ENCODE measurements around the gene DHRS12.

DHRS12 gene

GRCh38 chr13:51781246-51782022 lies 22.5 kb downstream of the DHRS12 start:
- no peak for DNase-seq (ENCODE audit: low read depth)

DNA sequence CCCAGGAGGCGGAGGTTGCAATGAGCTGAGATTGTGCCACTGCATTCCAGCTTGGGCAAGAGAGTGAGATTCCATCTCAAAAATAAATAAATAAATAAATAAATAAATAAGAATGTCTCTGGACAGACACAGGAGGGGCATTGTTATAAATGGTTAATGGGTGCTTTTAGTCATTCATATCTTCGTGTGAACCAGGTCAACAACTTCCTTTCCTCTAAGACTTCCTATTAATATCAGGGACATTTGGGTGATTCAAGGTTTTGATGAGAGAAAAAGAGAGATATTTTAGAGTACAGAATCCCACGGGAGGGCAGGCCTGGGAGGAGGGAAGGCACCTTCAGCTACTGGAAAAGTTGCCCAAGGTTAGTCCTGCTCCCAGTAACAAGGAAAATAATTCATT lies 23.9 kb downstream of the DHRS12 start:
- DNase-seq (ENCODE audit: low read depth), result no peak

DNA sequence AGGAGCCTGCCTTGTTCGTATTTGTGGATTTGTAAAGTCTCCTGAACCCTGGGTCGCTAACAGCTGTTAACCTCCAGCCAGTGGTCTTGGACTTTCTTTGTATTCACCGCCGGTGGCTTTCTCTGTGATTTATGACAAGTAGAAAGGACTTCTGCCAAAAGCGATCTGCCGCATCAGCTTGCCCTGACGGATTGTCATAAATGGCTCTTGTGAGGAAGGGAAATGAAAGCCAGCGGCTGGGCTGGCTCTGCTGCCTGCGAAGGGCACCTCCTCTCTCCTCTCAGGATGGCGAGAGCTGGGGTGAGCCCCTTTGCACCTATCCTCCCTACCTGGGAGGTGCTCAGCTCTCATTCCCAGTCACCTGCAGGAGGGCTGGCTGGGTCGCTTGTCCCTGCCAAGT lies 25.6 kb downstream of the DHRS12 start:
- DNase-seq (ENCODE audit: low read depth), result no peak

GRCh38 chr13:51777921-51778320 lies 26.0 kb downstream of the DHRS12 start:
- DNase-seq (ENCODE audit: low read depth), result no peak

DNA sequence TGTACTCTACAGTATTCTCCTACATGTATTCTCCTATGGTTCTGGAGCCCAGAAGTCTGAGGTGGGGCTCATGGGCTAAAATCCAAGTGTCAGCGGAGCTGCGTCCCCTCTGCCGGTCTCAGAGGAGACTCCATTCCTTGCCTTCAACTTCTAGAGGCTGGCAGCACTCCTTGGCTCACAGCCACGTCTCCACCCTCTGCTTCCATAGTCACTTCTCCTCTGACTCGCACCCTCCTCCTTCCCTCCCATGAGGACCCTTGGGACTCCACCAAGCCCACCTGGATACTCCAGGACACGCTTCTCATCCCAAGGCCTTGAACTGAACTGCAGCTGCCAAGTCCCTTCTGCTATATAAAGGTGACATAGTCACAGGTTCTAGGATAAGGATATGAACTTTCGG lies 27.8 kb downstream of the DHRS12 start:
- no peak for DNase-seq (ENCODE audit: low read depth)

GRCh38 chr13:51773515-51773914 lies 30.4 kb downstream of the DHRS12 start:
- DNase-seq (ENCODE audit: low read depth), result no peak

- no peak for DNase-seq (ENCODE audit: low read depth)
These were observed 31.2 kb downstream of the DHRS12 start for GRCh38 chr13:51772781-51773180.

GRCh38 chr13:51772105-51772455 lies 31.9 kb downstream of the DHRS12 start:
- no peak for DNase-seq (ENCODE audit: low read depth)

DNA sequence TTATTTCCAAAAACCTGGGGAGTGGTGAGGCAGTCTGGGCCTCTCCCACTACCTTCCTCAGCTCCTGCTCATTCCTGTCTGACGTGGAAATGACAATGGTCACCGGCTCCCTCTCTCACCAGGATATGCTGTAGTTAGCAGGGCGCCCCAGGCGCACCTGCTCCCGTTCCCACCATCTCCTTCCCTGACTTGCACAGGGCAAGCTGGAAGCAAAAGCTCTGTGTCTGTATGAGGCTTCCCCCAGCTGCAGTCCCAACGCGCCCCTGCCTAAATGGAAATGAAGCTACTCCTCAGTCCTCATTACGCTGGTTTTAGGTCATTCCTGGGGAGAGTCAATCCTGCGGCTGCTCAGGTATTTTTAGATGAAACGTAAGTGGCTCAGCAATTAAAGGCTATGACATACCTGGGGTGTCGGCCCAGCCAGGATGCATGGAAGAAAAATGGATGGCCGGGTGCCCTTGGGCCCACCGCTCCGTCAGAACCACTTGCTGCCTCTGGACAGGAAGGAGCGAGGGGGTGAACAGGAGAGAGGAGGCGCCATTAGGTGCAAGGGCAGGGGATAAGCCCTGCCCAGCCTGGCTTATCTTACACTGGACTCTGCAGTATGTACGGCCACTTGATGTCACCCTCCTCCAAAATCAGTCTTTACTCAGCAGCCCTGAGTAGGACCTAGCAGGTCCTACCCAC lies 32.4 kb downstream of the DHRS12 start:
- no peak for DNase-seq (ENCODE audit: low read depth)

DNA sequence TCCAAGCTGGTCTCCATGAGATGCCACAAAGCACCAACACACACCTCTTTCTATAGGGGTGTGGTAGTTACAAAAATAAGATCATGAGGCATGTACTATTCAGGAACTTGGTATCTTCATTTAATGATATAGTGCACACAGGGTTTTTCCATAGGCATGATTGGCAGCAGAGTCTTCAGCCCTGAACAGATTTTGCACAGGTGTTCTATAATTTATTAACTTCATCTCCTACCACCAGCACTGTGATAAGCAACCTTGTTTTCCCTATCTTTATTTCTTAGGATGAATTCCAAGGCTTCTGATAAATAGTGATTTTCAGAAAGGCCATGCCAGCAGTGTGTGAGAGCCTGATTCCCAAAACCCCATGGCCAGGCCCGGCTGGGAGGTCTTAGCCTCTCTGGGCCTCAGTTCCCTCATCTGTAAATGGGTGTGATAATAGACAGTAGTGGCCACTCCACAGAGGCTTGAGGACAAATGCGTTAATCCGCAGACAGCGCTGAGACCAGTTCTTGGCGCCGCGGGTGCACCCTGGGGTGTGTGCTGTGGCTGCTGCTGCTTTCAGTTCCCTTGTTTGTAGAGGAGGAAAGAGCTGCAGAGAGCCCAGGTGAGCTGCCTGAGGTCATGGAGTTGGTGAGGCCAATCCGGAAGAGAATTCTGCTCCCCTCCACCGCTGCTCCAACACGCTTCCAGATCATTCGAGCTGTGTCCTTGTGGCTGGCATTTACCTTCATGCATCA lies 33.1 kb downstream of the DHRS12 start:
- no peak for DNase-seq (ENCODE audit: low read depth)

- DNase-seq (ENCODE audit: low read depth), result no peak
These were observed 33.8 kb downstream of the DHRS12 start for GRCh38 chr13:51770160-51770559.

- DNase-seq (ENCODE audit: low read depth), result no peak
These were observed 34.4 kb downstream of the DHRS12 start for GRCh38 chr13:51769455-51770127.

GRCh38 chr13:51768976-51769375 lies 35.0 kb downstream of the DHRS12 start:
- no peak for DNase-seq (ENCODE audit: low read depth)

DNA sequence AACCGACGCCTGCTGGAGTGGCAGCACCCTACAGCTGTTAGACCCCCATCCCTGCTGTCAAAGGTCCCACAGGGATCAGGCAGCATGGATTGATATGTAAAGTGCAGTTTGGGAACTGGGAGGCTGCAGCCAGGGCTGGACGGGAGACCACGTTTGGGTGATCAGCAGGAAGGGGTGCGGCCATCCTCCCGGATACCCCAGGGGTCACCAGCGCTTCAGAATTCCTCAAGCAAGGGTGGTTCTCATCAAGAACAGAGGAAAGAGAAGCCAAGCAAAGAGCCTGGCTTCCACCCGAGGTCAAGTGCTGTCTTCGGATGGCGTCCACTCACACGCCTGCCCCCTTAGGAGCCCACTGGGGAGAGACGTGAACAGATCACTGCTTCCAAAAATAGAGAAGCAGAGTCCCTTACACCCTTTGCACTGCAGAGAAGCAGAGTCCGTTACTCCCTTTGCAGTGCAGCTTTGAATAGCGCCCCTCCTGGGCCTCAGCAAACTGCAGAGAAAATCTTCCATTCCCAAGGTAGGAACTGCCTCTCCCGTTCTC lies 35.5 kb downstream of the DHRS12 start:
- DNase-seq (ENCODE audit: low read depth), result no peak

- no peak for DNase-seq (ENCODE audit: low read depth)
These were observed 36.9 kb downstream of the DHRS12 start for GRCh38 chr13:51767100-51767499.

GRCh38 chr13:51765142-51765515 lies 38.8 kb downstream of the DHRS12 start:
- DNase-seq (ENCODE audit: low read depth), result no peak

DNA sequence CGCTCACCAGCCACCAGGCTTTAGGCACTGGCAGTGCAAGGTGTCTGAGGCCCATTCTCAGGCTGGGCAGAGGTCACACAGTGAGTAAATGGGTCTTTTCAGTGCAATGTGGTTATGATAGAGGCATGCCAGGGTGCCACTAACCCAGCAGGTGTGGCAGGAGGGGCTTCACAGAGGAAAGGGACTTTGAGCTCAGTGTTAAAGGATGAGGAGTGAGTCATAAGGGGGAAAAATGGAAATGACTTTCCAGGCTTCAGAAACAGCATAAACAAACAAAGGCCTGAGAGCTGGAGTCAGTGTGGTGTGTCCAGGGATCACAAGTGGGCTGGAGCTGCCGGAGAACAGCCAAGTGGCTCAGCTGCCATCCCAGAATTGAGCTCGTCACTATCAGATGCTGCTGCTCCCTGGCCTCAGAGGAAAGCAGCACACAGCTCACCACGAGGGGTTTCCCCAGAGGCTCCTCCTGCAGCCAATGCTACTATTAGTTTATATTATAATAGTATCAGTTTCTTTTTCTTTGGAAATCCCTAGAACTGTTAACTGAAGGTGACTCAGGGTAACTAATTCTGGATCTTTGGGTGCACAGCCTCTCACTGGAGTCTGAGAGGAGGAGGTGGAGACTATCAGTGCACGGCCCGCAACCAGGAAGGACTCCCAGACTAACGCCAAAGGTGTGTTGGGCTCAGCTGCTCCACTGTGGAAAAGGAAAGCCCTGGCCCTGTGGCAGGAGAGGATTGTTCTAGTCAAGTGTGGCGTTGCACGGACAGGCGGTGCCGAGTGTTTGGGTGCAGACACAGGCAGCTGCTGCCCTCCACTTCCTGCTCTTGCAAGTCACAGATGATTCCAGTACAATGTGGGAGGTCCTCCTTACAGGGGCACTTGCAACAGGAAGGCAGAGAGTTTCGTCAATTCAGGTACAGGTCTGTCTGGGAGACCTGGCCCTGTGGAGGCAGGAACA lies 39.5 kb downstream of the DHRS12 start:
- DNase-seq (ENCODE audit: low read depth), result peak; percentile 11

DNA sequence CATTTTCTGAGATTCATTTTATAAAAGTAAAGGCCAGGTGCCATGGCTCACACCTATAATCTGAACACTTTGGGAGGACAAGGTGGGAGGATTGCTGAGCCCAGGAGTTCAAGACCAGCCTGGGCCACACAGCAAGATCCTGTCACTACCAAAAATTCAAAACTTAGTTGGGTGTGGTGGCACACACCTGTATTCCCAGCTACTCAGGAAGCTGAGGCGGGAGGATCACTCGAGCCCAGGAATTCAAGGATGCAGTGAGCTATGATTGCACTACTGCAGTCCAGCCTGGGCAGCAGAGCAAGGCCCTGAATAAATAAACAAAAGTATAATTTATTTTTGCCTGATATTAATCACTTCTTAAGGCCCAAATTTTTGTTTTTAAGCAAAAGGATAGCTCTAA lies 40.5 kb downstream of the DHRS12 start:
- no peak for DNase-seq (ENCODE audit: low read depth)

DNA sequence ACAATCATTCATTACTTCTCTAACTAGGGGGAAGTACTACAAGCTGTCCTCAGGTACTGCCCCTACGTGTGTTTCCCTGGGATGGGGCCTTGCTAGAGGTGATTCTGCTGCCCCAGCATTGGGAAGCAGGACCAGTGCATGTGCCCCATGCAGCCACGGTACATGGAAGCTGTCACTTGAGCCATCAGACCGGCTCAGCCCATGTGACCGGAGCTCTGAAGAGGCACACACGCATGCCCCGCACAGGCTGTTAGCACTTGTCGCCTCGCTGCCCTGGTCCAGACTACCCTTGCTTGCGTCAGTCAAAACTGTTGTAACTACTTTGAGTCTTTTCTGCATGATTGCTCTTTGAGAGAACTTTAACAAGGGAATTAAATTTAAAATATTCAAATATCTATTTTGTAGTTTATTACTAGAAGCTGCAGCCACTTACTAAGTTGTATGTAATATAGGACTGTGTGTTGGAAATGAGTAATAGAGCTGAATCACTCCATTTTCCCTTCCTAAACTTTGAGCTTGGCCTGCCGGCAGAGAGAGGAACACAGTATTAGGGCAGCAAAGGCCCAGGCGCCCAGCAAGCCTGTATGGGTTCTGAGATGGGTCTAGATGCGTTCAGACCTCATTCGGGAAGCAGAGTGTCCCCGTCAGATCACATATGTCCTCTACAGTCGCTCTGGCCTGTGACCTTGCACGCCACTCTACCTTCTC lies 42.2 kb downstream of the DHRS12 start:
- DNase-seq (ENCODE audit: low read depth), result no peak

DNA sequence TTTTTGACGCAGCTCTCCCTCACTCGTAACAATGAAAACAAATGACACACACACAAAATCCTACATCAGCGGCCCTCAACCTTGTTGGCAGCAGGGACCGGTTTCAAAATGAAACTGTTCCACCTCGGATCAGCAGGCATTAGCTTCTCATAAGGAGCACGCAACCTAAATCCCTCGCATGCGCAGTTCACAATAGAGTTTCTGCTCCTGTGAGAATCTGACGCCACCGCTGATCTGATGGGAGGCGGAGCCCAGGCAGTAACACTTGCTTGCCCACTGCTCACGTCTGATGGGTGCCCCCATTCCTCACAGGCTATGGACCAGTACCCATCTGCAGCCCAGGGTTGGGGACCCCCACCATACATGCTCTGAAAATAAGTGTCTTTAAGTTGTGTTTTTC lies 43.4 kb downstream of the DHRS12 start:
- no peak for DNase-seq (ENCODE audit: low read depth)

DNA sequence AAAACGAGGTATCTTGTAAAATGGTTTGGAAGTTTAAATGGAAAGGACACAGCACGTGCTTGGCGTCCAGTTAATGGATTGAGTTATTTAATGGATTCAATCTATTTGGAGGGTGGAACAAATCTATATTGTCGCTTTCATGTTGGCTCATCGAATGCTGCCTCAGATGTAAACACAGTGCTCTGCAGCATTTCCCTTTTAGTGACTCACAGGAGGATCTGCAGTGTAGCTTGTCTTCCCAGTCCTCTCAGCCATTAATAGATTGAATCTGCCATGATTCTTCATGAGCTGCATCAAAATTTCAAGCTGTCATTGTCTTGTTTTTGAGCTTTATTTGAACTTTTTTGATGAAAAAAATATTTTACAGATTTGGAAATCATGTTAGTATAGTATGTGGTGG lies 44.7 kb downstream of the DHRS12 start:
- DNase-seq (ENCODE audit: low read depth), result no peak

Data from stimulated activated CD8-positive, alpha-beta memory T cell treated with anti-CD3 and anti-CD28 coated beads, Interleukin-15, amount 100 ng/mL, for 1 hour (primary cell).